Measurements from ENCODE around the gene SH2D3C. TPM values are rescaled to one million over a fixed set of nuclear protein-coding genes. Genes with fewer than 3 reads are reported as not detected.
A peak's percentile ranks its signal among the peaks of the same experiment; 100 is the strongest.

The SH2D3C gene
- total RNA-seq, 1 experiment from 2014 or later, result not detected

- H3K4me3 Mint-ChIP-seq (ENCODE audit: unreplicated experiment), result peak overlapping the region; percentile 74
- POLR2A ChIA-PET, result interaction anchor here (0.8 to 1.9 kb wide), 25 partner anchors 9 to 334 kb away, joined by 3 to 37 read pairs (median 4); partner anchors contain the start of genes CDK9, DPM2, NAIF1 and PIP5KL1
- H3K4me1 Mint-ChIP-seq (ENCODE audit: insufficient read depth, unreplicated experiment), result no peaks in the 10 kb centered on the region
- TF ChIP-seq CTCF (IDR thresholded peaks at IDR 0.05; ENCODE audit: unreplicated experiment), result no peak
- CTCF ChIA-PET, result interaction anchor here (0.5 to 4.2 kb wide), 39 partner anchors 9 to 353 kb away, joined by 3 to 53 read pairs (median 4); partner anchors contain the start of genes CDK9, PTRH1 and TTC16
- no peak for DNase-seq (ENCODE audit: unreplicated experiment)
- no TSS peak for BruUV-seq (replicated peaks)
- intact Hi-C loops (cut with micrococcal nuclease), result loop anchor here (1.0 to 5.0 kb wide), 3 partner anchors 27 to 232 kb away; no protein-coding TSS in a partner anchor
- no peaks in the 10 kb centered on the region for H3K27me3 Mint-ChIP-seq (ENCODE audit: insufficient read depth, unreplicated experiment)
- H3K36me3 Mint-ChIP-seq (ENCODE audit: insufficient read depth, unreplicated experiment), result peaks cover 6% of the 10 kb centered on the region
- no peak overlapping the region for H3K27ac Mint-ChIP-seq (ENCODE audit: low read depth, unreplicated experiment)
- H3K9me3 Mint-ChIP-seq (ENCODE audit: unreplicated experiment), result no peaks in the 10 kb centered on the region
These were observed 44.2 kb downstream of the SH2D3C start for GRCh38 chr9:127734247-127734746.

- intact Hi-C loops (cut with micrococcal nuclease), result loop anchor here (1.0 to 5.0 kb wide), 3 partner anchors 26 to 231 kb away; no protein-coding TSS in a partner anchor
- no peak overlapping the region for H3K4me3 Mint-ChIP-seq (ENCODE audit: unreplicated experiment)
- CTCF ChIA-PET, result interaction anchor here (1.6 to 4.2 kb wide), 4 partner anchors 127 to 143 kb away, joined by 7 to 53 read pairs (median 12); no protein-coding TSS in a partner anchor
- TF ChIP-seq CTCF (IDR thresholded peaks at IDR 0.05; ENCODE audit: unreplicated experiment), result no peak
- POLR2A ChIA-PET, result interaction anchor here (0.8 to 1.3 kb wide), 3 partner anchors 111 to 143 kb away, joined by 3 read pairs; no protein-coding TSS in a partner anchor
- peaks cover 6% of the 10 kb centered on the region for H3K36me3 Mint-ChIP-seq (ENCODE audit: insufficient read depth, unreplicated experiment)
- H3K27ac Mint-ChIP-seq (ENCODE audit: low read depth, unreplicated experiment), result no peak overlapping the region
- H3K27me3 Mint-ChIP-seq (ENCODE audit: insufficient read depth, unreplicated experiment), result no peaks in the 10 kb centered on the region
- H3K4me1 Mint-ChIP-seq (ENCODE audit: insufficient read depth, unreplicated experiment), result no peaks in the 10 kb centered on the region
- H3K9me3 Mint-ChIP-seq (ENCODE audit: unreplicated experiment), result no peaks in the 10 kb centered on the region
- no peak for DNase-seq (ENCODE audit: unreplicated experiment)
- BruUV-seq (replicated peaks), result TSS peak; percentile 37
These were observed 44.9 kb downstream of the SH2D3C start for GRCh38 chr9:127733614-127734013.

- no peak for TF ChIP-seq CTCF (IDR thresholded peaks at IDR 0.05; ENCODE audit: unreplicated experiment)
- intact Hi-C loops (cut with micrococcal nuclease), result loop anchor here (5.0 kb wide), 1 partner anchor 230 kb away; no protein-coding TSS in a partner anchor
- Mint-ChIP-seq H3K9me3 (ENCODE audit: unreplicated experiment) (no peaks in the 10 kb centered on the region), H3K4me3 (ENCODE audit: unreplicated experiment) (no peak overlapping the region), H3K36me3 (ENCODE audit: insufficient read depth, unreplicated experiment) (peaks cover 6% of the 10 kb centered on the region), H3K4me1 (ENCODE audit: insufficient read depth, unreplicated experiment) (no peaks in the 10 kb centered on the region), H3K27ac (ENCODE audit: low read depth, unreplicated experiment) (no peak overlapping the region), H3K27me3 (ENCODE audit: insufficient read depth, unreplicated experiment) (no peaks in the 10 kb centered on the region)
- ChIA-PET CTCF (interaction anchor here (0.7 to 4.2 kb wide), 2 partner anchors 9 to 142 kb away, joined by 3 to 53 read pairs; no protein-coding TSS in a partner anchor), POLR2A (interaction anchor here (0.8 kb wide), 1 partner anchor 142 kb away, joined by 3 read pairs; no protein-coding TSS in a partner anchor)
- BruUV-seq (replicated peaks), result no TSS peak
- DNase-seq (ENCODE audit: unreplicated experiment), result no peak
These were observed 46.0 kb downstream of the SH2D3C start for GRCh38 chr9:127732444-127732843.

GRCh38 chr9:127731938-127732337 is 46.5 kb downstream of the SH2D3C start:
- no TSS peak for BruUV-seq (replicated peaks)
- Mint-ChIP-seq H3K27ac (ENCODE audit: low read depth, unreplicated experiment) (no peak overlapping the region), H3K9me3 (ENCODE audit: unreplicated experiment) (no peaks in the 10 kb centered on the region), H3K27me3 (ENCODE audit: insufficient read depth, unreplicated experiment) (no peaks in the 10 kb centered on the region), H3K4me1 (ENCODE audit: insufficient read depth, unreplicated experiment) (no peaks in the 10 kb centered on the region), H3K4me3 (ENCODE audit: unreplicated experiment) (no peak overlapping the region), H3K36me3 (ENCODE audit: insufficient read depth, unreplicated experiment) (peaks cover 6% of the 10 kb centered on the region)
- DNase-seq (ENCODE audit: unreplicated experiment), result no peak
- ChIA-PET CTCF (interaction anchor here (0.8 kb wide), 1 partner anchor 142 kb away, joined by 4 read pairs; no protein-coding TSS in a partner anchor), POLR2A (no interaction called here)
- intact Hi-C loops (cut with micrococcal nuclease), result loop anchor here (5.0 kb wide), 1 partner anchor 230 kb away; no protein-coding TSS in a partner anchor
- TF ChIP-seq CTCF (IDR thresholded peaks at IDR 0.05; ENCODE audit: unreplicated experiment), result no peak
